ENCODE measurements around the gene ARAP3. TPM values are rescaled to one million over a fixed set of nuclear protein-coding genes. Genes with fewer than 3 reads are reported as not detected.

The ARAP3 gene
- total and polyA plus RNA-seq, 9 of the 15 experiments (the other 6 are each of a cell fraction or from before 2014, with no cell fraction given): 0.83 to 25.7 (median 6.4) TPM

DNA sequence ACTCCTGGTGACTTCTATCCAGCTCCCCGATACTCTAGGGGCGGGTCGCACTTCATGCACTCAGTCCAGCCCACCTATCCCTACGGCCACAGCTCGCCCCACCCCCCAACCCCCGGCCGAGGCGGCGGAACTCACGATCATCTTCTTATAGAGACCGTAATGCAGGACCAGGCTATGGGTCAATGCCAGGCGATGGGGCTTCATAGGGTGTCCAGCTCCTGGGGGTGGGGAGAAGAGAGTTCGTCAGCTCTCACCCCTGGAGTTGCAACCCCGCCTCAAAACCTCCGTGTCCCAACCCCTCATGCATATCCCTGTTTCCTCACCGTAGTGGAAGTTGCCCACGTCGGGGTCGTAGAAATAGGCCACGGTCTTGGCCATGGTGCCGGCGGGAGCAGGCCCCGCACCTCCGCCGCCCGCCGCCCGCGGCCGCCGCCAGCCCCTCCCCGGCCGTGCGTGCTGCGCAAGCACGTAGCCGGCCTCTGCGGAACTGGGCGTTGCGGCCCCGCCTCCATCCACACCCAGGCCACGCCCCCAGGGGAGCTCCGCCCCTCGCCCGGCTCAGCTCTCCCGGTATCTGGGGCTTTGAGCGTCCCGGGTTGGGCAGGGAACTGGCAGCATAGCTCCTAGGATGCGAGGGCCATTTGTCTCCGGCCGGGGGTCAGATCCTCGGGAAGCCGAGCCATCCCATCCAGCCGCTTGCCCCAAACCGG lies 45.5 kb downstream of the ARAP3 start, which contains the start of the genes HDAC3 and RELL2 (continued):
- TF ChIP-seq SMAD2 (IDR thresholded peaks at IDR 0.05; ENCODE audit: low read depth, low read length) (no peak), SIN3A (IDR thresholded peaks at IDR 0.05; ENCODE audit: borderline replicate concordance in 2 of 2, control insufficient read depth in 1 of 2, low read depth in 2 of 2, low read length in 2 of 2) (peak in 1 of 2 experiments; percentile 69; a peak in 3 of 4 replicates), MAZ (CRISPR knock-in tag; conservative IDR thresholded peaks at IDR 0.05 in 1 of 2, IDR thresholded peaks at IDR 0.05 in 1 of 2) (peak in 1 of 2 experiments; percentile 75; a peak in 2 of 4 replicates), MBD2 (IDR thresholded peaks at IDR 0.05; ENCODE audit: borderline replicate concordance, low read depth) (peak; percentile 40; the same call in 1 of the 2 replicates), GATA2 (CRISPR knock-in tag; IDR thresholded peaks at IDR 0.05) (no peak), SREBF2 (CRISPR knock-in tag; IDR thresholded peaks at IDR 0.05) (no peak), HMGN3 (IDR thresholded peaks at IDR 0.05; ENCODE audit: borderline replicate concordance, extremely low read depth, insufficient read length, low read depth, low read length) (peak; percentile 77), CBX2 (IDR thresholded peaks at IDR 0.05; ENCODE audit: insufficient read depth, low read length, poor library complexity, severe bottlenecking) (no peak), CEBPB (tag; IDR thresholded peaks at IDR 0.05) (no peak), NCOA6 (IDR thresholded peaks at IDR 0.05) (peak; percentile 21; the same call in 1 of the 2 replicates), POLR2B (IDR thresholded peaks at IDR 0.05; ENCODE audit: low read depth, partially characterized antibody) (peak; percentile 36)
- TF ChIP-seq, protein P1, sequence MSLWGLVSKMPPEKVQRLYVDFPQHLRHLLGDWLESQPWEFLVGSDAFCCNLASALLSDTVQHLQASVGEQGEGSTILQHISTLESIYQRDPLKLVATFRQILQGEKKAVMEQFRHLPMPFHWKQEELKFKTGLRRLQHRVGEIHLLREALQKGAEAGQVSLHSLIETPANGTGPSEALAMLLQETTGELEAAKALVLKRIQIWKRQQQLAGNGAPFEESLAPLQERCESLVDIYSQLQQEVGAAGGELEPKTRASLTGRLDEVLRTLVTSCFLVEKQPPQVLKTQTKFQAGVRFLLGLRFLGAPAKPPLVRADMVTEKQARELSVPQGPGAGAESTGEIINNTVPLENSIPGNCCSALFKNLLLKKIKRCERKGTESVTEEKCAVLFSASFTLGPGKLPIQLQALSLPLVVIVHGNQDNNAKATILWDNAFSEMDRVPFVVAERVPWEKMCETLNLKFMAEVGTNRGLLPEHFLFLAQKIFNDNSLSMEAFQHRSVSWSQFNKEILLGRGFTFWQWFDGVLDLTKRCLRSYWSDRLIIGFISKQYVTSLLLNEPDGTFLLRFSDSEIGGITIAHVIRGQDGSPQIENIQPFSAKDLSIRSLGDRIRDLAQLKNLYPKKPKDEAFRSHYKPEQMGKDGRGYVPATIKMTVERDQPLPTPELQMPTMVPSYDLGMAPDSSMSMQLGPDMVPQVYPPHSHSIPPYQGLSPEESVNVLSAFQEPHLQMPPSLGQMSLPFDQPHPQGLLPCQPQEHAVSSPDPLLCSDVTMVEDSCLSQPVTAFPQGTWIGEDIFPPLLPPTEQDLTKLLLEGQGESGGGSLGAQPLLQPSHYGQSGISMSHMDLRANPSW (CRISPR knock-in tag; IDR thresholded peaks at IDR 0.05): no peak
- TF ChIP-seq, protein P2, sequence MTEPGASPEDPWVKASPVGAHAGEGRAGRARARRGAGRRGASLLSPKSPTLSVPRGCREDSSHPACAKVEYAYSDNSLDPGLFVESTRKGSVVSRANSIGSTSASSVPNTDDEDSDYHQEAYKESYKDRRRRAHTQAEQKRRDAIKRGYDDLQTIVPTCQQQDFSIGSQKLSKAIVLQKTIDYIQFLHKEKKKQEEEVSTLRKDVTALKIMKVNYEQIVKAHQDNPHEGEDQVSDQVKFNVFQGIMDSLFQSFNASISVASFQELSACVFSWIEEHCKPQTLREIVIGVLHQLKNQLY (CRISPR knock-in tag; conservative IDR thresholded peaks at IDR 0.05): no peak
- TF ChIP-seq, protein P3, sequence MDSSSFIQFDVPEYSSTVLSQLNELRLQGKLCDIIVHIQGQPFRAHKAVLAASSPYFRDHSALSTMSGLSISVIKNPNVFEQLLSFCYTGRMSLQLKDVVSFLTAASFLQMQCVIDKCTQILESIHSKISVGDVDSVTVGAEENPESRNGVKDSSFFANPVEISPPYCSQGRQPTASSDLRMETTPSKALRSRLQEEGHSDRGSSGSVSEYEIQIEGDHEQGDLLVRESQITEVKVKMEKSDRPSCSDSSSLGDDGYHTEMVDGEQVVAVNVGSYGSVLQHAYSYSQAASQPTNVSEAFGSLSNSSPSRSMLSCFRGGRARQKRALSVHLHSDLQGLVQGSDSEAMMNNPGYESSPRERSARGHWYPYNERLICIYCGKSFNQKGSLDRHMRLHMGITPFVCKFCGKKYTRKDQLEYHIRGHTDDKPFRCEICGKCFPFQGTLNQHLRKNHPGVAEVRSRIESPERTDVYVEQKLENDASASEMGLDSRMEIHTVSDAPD (CRISPR knock-in tag; IDR thresholded peaks at IDR 0.05): no peak
- TF ChIP-seq, protein P4, sequence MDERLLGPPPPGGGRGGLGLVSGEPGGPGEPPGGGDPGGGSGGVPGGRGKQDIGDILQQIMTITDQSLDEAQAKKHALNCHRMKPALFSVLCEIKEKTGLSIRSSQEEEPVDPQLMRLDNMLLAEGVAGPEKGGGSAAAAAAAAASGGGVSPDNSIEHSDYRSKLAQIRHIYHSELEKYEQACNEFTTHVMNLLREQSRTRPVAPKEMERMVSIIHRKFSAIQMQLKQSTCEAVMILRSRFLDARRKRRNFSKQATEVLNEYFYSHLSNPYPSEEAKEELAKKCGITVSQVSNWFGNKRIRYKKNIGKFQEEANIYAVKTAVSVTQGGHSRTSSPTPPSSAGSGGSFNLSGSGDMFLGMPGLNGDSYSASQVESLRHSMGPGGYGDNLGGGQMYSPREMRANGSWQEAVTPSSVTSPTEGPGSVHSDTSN (CRISPR knock-in tag; IDR thresholded peaks at IDR 0.05; ENCODE audit: low read depth): no peak
- TF ChIP-seq, protein P4 (tag; conservative IDR thresholded peaks at IDR 0.05; ENCODE audit: low read depth): no peak
- TF ChIP-seq, protein P5, sequence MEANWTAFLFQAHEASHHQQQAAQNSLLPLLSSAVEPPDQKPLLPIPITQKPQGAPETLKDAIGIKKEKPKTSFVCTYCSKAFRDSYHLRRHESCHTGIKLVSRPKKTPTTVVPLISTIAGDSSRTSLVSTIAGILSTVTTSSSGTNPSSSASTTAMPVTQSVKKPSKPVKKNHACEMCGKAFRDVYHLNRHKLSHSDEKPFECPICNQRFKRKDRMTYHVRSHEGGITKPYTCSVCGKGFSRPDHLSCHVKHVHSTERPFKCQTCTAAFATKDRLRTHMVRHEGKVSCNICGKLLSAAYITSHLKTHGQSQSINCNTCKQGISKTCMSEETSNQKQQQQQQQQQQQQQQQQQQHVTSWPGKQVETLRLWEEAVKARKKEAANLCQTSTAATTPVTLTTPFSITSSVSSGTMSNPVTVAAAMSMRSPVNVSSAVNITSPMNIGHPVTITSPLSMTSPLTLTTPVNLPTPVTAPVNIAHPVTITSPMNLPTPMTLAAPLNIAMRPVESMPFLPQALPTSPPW (CRISPR knock-in tag; IDR thresholded peaks at IDR 0.05): peak; percentile 89

All from K562 (cell line).